Measurements from ENCODE around the gene BRSK1. TPM values are rescaled to one million over a fixed set of nuclear protein-coding genes. Genes with fewer than 3 reads are reported as not detected.

The BRSK1 gene
- total and polyA plus RNA-seq, 5 donors from 2014 or later: 1.5 TPM; not detected in 4

- Histone ChIP-seq H3K9me3 (ENCODE audit: control insufficient read depth in 2 of 2, low read length in 2 of 2) (no peaks in the 10 kb centered on the region), H3K27ac (ENCODE audit: insufficient read depth, low read length, poor library complexity, severe bottlenecking) (peak overlapping the region; percentile 93), H3K27me3 (ENCODE audit: control insufficient read depth, insufficient read depth, low read length) (no peaks in the 10 kb centered on the region), H3K36me3 (ENCODE audit: control insufficient read depth, insufficient read depth, low read length) (no peaks in the 10 kb centered on the region), H3K4me3 (ENCODE audit: low read depth, low read length) (peak overlapping the region; percentile 85), H3K4me1 (ENCODE audit: control insufficient read depth, insufficient read depth, low read length, poor library complexity, severe bottlenecking) (peaks cover 70% of the 10 kb centered on the region)
- H3K4me3 Mint-ChIP-seq: peak overlapping the region; percentile 97 to 99 (median 97)
- H3K27ac Mint-ChIP-seq: peak overlapping the region; percentile 94 to 99 (median 98)
- peak in 1 of 3 donors; percentile 14 for DNase-seq
- peaks cover 4% of the 10 kb centered on the region for H3K27me3 Mint-ChIP-seq
- H3K4me1 Mint-ChIP-seq: peaks cover 13 to 71% (median 38%) of the 10 kb centered on the region in 4 donors
- H3K36me3 Mint-ChIP-seq: peaks cover 13% of the 10 kb centered on the region
- no peaks in the 10 kb centered on the region for H3K9me3 Mint-ChIP-seq
- no peak for ATAC-seq (ENCODE audit: low read depth in 2 of 2)
These were observed 27.0 kb upstream of the BRSK1 start for GRCh38 chr19:55256562-55257460.

GRCh38 chr19:55257461-55258420 is 26.1 kb upstream of the BRSK1 start:
- Mint-ChIP-seq H3K36me3 (peaks cover 12% of the 10 kb centered on the region), H3K27me3 (peaks cover 4% of the 10 kb centered on the region), H3K27ac (peak overlapping the region; percentile 94 to 99 (median 98)), H3K4me1 (peaks cover 12 to 61% (median 38%) of the 10 kb centered on the region in 4 donors), H3K9me3 (no peaks in the 10 kb centered on the region), H3K4me3 (peak overlapping the region; percentile 97 to 99 (median 97))
- Histone ChIP-seq H3K36me3 (ENCODE audit: control insufficient read depth, insufficient read depth, low read length) (no peaks in the 10 kb centered on the region), H3K4me1 (ENCODE audit: control insufficient read depth, insufficient read depth, low read length, poor library complexity, severe bottlenecking) (peaks cover 61% of the 10 kb centered on the region), H3K27ac (ENCODE audit: insufficient read depth, low read length, poor library complexity, severe bottlenecking) (peak overlapping the region; percentile 93), H3K9me3 (ENCODE audit: control insufficient read depth in 2 of 2, low read length in 2 of 2) (no peaks in the 10 kb centered on the region), H3K27me3 (ENCODE audit: control insufficient read depth, insufficient read depth, low read length) (no peaks in the 10 kb centered on the region), H3K4me3 (ENCODE audit: low read depth, low read length) (peak overlapping the region; percentile 85)
- DNase-seq (peak in 2 of 3 donors; percentile 28 to 35), ATAC-seq (ENCODE audit: low read depth in 2 of 2) (no peak)

- no peak for ATAC-seq (ENCODE audit: low read depth in 2 of 2)
- H3K4me3 Mint-ChIP-seq: peak overlapping the region; percentile 94 to 97 (median 96)
- Histone ChIP-seq H3K4me3 (ENCODE audit: low read depth, low read length) (peak overlapping the region; percentile 44), H3K27me3 (ENCODE audit: control insufficient read depth, insufficient read depth, low read length) (no peaks in the 10 kb centered on the region), H3K4me1 (ENCODE audit: control insufficient read depth, insufficient read depth, low read length, poor library complexity, severe bottlenecking) (peaks cover 54% of the 10 kb centered on the region), H3K9me3 (ENCODE audit: control insufficient read depth in 2 of 2, low read length in 2 of 2) (no peaks in the 10 kb centered on the region), H3K27ac (ENCODE audit: insufficient read depth, low read length, poor library complexity, severe bottlenecking) (peak overlapping the region; percentile 93), H3K36me3 (ENCODE audit: control insufficient read depth, insufficient read depth, low read length) (no peaks in the 10 kb centered on the region)
- peaks cover 12 to 54% (median 35%) of the 10 kb centered on the region in 4 donors for H3K4me1 Mint-ChIP-seq
- H3K9me3 Mint-ChIP-seq: no peaks in the 10 kb centered on the region
- DNase-seq: peak in 1 of 3 donors; percentile 50
- peak overlapping the region in 2 of 3 donors; percentile 96 to 97 for H3K27ac Mint-ChIP-seq
- H3K36me3 Mint-ChIP-seq: peaks cover 12% of the 10 kb centered on the region
- peaks cover 4% of the 10 kb centered on the region for H3K27me3 Mint-ChIP-seq
These were observed 25.3 kb upstream of the BRSK1 start for GRCh38 chr19:55258476-55258827.

GRCh38 chr19:55258828-55259539 is 24.8 kb upstream of the BRSK1 start, which contains the start of gene PPP6R1:
Gene PPP6R1 (minus strand): TSS chr19:55259017. CDS start chr19:55247103, 11,914 bp downstream.
- Histone ChIP-seq H3K27ac (ENCODE audit: insufficient read depth, low read length, poor library complexity, severe bottlenecking) (peak within 1 kb of the TSS; percentile 93), H3K36me3 (ENCODE audit: control insufficient read depth, insufficient read depth, low read length) (no peaks in the 10 kb centered on the region), H3K4me1 (ENCODE audit: control insufficient read depth, insufficient read depth, low read length, poor library complexity, severe bottlenecking) (peaks cover 48% of the 10 kb centered on the region), H3K9me3 (ENCODE audit: control insufficient read depth in 2 of 2, low read length in 2 of 2) (no peaks in the 10 kb centered on the region), H3K27me3 (ENCODE audit: control insufficient read depth, insufficient read depth, low read length) (no peaks in the 10 kb centered on the region), H3K4me3 (ENCODE audit: low read depth, low read length) (peak within 1 kb of the TSS; percentile 85)
- peak; percentile 89 to 97 (median 96) for DNase-seq
- Mint-ChIP-seq H3K27me3 (peaks cover 4% of the 10 kb centered on the region), H3K4me3 (peak within 1 kb of the TSS; percentile 97 to 99 (median 97)), H3K27ac (peak within 1 kb of the TSS; percentile 96 to 99 (median 98)), H3K9me3 (no peaks in the 10 kb centered on the region), H3K4me1 (peaks cover 9 to 49% (median 30%) of the 10 kb centered on the region in 4 donors), H3K36me3 (peaks cover 12% of the 10 kb centered on the region)
- ATAC-seq (ENCODE audit: low read depth in 2 of 2): peak; percentile 79 to 80

- no peaks in the 10 kb centered on the region for H3K9me3 Mint-ChIP-seq
- Histone ChIP-seq H3K4me3 (ENCODE audit: low read depth, low read length) (peak overlapping the region; percentile 79), H3K27ac (ENCODE audit: insufficient read depth, low read length, poor library complexity, severe bottlenecking) (peak overlapping the region; percentile 93), H3K9me3 (ENCODE audit: control insufficient read depth in 2 of 2, low read length in 2 of 2) (no peaks in the 10 kb centered on the region), H3K36me3 (ENCODE audit: control insufficient read depth, insufficient read depth, low read length) (no peaks in the 10 kb centered on the region), H3K27me3 (ENCODE audit: control insufficient read depth, insufficient read depth, low read length) (no peaks in the 10 kb centered on the region), H3K4me1 (ENCODE audit: control insufficient read depth, insufficient read depth, low read length, poor library complexity, severe bottlenecking) (peaks cover 41% of the 10 kb centered on the region)
- DNase-seq (no peak), ATAC-seq (ENCODE audit: low read depth in 2 of 2) (no peak)
- peak overlapping the region; percentile 92 to 97 (median 95) for H3K4me3 Mint-ChIP-seq
- peak overlapping the region; percentile 93 to 97 (median 96) for H3K27ac Mint-ChIP-seq
- peaks cover 12% of the 10 kb centered on the region for H3K36me3 Mint-ChIP-seq
- H3K27me3 Mint-ChIP-seq: peaks cover 4% of the 10 kb centered on the region
- H3K4me1 Mint-ChIP-seq: peaks cover 6 to 42% (median 28%) of the 10 kb centered on the region in 4 donors
These were observed 24.1 kb upstream of the BRSK1 start for GRCh38 chr19:55259540-55260210.

GRCh38 chr19:55261671-55262126 is 22.1 kb upstream of the BRSK1 start:
- DNase-seq (no peak), ATAC-seq (ENCODE audit: low read depth in 2 of 2) (no peak)
- no peak overlapping the region for H3K27ac Mint-ChIP-seq
- peaks cover 21% of the 10 kb centered on the region for H3K4me1 ChIP-seq (ENCODE audit: control insufficient read depth, insufficient read depth, low read length, poor library complexity, severe bottlenecking)
- no peak overlapping the region for H3K27ac ChIP-seq (ENCODE audit: insufficient read depth, low read length, poor library complexity, severe bottlenecking)
- H3K27me3 Mint-ChIP-seq: peaks cover 4% of the 10 kb centered on the region
- peaks cover 3 to 27% (median 15%) of the 10 kb centered on the region in 4 donors for H3K4me1 Mint-ChIP-seq
- H3K36me3 Mint-ChIP-seq: peaks cover 8% of the 10 kb centered on the region
- H3K4me3 ChIP-seq (ENCODE audit: low read depth, low read length): no peak overlapping the region
- H3K36me3 ChIP-seq (ENCODE audit: control insufficient read depth, insufficient read depth, low read length): no peaks in the 10 kb centered on the region
- H3K4me3 Mint-ChIP-seq: peak overlapping the region in 1 of 4 donors; percentile 15
- H3K27me3 ChIP-seq (ENCODE audit: control insufficient read depth, insufficient read depth, low read length): no peaks in the 10 kb centered on the region
- no peaks in the 10 kb centered on the region for H3K9me3 ChIP-seq (ENCODE audit: control insufficient read depth in 2 of 2, low read length in 2 of 2)
- peaks cover 0 to 5% (median 1%) of the 10 kb centered on the region in 7 donors for H3K9me3 Mint-ChIP-seq
